CMK (cell line): ENCODE data around the gene ZNF799.
"Not testable (repeated sequence)": the region's sequence is repeated elsewhere in the genome, so short reads cannot be mapped to it uniquely, and the experiment has no call there.

Source experiments
- DNase-seq: peaks from one replicate; pipeline ENCODE4 v3.0.0-alpha.2; 2010; ENCODE audit warnings: low read depth

ZNF799 gene

DNA sequence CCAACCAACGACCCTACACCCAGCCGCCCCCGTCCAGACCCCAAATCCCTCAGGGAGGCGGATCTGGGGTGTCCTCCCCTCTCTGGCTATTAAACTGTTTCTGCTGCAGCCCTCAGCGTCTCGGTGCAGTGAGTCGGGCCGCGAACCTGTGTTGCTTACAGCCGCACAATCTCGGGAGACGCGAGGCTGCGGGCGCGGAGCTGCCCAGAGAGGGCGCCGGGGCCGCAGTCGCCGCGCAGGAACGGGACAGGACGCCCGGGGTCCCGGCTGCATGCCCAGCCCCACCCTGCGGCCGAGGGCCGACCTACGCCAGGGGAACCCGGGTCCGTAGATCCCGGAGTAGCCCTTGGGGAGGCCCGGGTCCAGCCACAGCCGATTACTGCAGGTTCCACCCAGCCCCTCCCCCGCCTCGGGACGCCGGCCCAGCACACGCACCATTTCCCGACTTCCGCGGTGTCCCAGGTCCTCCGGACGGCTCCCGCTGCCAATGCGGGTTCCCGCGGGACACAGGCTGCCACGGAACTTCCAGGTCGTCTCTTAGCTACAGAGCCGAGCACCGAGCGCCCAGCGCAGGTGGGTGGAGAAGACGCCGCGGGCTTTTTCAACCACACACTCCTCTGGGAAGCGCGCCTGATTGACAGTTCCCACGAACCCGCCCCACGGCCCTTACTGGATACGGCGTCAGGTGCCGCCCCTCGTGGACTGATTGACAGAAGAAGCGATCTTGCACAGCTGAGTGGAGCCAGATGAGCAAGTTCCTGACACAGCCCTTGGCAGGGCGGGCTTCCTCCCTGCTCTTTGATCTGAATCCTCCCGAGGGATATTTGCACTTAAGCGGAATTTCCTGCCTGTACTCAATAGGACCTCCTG lies at the start of gene ZNF799:
TSS of gene ZNF799 (minus strand) at position 639 of the 870 bp plus-strand sequence. CDS start at position 438, 201 bp downstream.
- peak; percentile 85 for DNase-seq

DNA sequence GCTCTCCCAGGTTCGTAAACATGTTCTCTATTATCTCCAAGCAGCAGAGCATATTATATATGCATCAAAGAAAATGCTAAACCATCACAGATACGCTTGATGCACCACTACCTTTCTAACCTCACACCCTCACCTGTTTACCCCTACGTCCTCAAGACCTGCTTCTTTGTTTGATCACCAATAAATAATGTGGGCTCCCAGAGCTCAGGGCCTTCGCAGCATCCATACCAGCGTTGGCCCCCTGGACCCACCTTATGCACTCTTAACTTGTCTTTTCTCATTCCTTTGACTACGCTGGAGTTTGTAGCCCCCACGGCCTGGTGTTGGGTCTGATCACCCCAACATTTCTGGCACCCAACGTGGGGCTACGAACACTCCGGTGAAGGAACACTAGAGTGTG lies 49.8 kb upstream of the ZNF799 start:
- no peak for DNase-seq

DNA sequence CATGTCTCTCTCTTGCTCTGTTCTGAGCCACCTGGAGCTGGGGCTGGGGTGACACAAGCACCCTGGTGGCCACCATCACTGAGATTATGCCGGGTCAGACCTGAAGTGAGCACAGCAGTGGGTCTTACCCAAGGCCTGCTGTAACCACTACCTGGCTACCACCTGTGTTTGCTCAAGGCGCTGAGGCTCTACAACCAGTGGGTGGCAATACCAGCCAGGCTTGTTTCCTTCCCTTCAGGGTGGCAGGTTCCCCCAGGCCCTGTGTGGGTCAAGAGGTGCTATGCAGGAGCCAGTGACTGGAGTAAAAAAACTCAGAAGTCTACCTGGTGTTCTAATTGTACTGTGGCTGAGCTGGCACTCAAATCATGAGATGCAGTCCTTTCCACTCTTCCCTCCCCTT lies 47.7 kb upstream of the ZNF799 start:
- DNase-seq, result no peak

DNA sequence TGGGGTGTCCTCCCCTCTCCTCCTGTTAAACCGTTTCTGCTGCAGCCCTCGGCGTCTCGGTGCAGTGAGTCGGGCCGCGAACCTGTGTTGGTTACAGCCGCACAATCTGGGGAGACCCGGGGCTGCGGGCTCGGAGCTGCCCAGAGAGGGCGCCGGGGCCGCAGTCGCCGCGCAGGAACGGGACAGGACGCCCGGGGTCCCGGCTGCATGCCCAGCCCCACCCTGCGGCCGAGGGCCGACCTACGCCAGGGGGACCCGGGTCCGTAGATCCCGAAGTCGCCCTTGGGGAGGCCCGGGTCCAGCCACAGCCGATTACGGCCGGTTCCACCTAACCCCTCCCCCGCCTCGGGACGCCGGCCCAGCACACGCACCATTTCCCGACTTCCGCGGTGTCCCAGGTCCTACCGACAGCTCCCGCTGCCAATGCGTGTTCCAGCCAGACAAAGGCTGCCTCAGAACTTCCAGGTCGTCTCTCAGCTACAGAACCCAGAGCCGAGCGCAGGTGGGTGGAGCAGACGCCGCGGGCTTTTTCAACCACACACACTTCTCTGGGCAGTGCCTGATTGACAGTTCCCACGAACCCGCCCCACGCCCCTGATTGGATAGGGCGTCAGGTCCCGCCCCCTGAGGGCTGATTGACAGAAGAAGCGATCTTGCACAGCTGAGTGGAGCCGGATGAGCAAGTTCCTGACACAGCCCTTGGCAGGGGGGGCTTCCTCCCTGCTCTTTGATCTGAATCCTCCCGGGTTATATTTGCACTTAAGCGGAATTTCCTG lies 39.7 kb upstream of the ZNF799 start, which contains the start of gene ZNF443:
TSS of gene ZNF443 (minus strand) at position 481 of the 776 bp plus-strand sequence. CDS start at position 374, 107 bp downstream.
- DNase-seq, result peak; percentile 95

DNA sequence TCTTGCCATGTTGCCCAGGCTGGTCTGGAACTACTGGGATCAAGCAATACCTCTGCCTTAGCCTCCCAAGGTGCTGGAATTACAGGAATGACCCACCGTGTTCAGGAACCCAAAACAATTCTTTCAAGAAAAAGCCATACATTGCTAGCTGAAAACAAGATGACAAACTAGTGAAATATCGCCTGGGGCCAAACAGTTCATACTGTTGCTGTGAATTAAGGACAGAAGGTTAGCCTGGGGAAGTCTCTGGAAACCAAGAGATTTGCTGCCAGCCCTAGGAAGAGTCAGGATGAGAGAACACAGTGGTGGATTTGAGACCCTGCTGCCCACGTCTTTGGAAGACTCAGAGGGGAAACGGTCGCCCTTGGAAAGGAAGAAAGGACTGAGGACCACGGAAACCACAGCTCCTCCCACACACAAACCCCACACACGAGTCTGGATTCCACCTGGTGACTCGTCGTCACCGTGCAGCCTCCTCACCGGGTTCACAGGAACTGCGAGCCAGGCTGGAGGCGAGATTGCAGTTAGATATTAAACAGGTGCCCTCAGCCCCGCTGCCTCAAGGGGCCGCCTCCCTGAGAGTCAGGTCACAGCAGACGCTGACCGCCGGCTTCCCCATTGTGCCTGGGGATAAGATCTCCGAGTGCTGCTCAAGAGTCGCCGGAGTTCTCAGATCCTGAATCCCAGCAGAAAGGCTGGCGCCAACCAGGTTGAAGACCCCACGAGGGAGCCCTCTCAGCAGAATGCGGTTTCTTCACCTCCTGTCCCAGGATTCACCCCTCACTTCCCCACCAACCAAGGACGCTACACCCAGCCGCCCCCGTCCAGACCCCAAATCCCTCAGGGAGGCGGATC lies 38.8 kb upstream of the ZNF799 start:
- DNase-seq, result peak; percentile 18

DNA sequence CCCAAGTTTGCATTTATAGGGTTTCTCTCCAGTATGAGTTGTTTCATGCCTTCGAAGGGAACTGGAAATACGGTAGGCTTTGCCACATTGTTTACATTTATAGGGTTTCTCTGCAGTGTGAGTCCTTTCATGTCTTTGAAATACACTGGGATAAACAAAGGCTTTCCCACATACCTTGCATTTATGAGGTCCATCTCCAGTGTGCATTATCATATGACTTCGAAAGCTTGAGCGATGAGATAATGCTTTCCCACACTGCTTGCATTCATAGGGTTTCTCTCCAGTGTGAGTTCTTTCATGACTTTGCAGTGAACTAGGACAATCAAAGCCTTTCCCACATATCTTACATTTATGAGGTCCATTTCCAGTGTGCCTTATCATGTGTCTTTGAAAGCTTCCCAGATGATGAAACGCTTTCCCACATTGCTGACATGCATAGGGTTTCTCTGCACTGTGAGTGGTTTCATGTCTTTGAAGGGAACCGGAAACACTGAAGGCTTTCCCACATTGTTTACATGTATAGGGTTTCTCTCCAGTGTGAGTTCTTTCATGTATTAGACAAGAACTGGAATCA lies 29.7 kb upstream of the ZNF799 start:
- DNase-seq, result not testable (repeated sequence)

DNA sequence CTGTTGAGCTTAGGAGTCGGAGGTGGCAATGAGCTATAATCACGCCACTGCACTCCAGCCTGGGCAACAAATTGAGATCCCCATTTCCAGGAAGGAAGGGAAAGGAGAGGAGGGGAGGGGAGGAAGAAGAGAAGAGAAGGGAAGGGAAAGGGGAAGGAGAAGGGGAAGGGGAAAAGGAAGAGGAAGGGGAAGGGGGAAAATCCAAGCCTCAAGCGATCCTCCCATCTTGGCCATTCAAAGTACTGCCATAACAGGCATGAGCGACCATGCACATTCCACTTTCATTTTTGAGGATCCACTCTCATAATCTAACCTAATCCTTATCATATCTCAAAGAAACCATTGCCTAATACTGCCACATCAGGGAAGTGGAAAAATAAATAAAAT lies 24.8 kb upstream of the ZNF799 start:
- no peak for DNase-seq

DNA sequence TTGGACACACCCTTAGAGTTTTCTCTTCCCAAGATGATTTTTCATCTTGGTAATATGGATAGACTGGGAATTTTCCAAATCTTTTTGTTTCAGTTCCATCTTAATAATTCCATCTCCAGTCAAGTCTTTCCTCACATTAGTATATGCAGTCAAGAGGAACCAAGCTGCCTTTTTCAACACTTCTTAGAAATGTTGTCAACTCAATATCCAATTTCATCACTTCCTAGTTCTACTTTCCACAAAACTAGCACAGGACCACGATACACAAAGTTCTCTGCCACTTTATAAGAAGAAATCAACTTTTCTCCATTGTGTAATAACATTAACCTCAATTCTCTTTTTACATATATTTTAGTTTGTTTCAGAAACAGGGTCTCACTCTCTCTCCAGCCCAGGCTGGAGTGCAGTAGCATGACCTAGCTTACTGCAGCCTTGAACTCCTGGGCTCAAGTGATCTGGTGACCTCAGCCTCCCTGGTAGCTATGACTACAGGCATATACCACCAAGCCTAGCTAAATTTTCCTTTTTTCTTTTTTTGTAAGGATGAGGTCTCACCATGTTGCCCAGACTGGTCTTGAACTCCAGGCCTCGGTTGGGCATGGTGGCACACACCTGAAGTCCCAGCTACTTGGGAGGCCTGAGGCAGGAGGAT lies 24.3 kb upstream of the ZNF799 start:
- no peak for DNase-seq

DNA sequence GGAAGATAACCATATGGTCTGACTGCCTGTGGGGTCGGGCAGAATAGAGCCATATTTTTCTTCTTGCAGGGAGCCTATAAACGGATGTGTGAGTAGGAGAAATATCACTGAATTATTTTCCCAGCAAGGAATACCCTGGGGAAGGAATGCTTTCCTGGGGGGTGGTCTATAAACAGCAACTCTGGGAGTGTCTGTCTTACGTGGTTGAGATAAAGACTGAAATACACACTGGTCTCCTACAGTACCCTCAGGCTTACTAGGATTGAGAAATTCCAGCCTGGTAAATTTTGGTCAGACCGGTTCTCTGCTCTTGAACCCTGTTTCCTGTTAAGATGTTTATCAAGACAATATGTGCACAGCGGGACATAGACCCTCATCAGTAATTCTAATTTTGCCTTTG lies 16.2 kb upstream of the ZNF799 start:
- DNase-seq, result not testable (repeated sequence)

DNA sequence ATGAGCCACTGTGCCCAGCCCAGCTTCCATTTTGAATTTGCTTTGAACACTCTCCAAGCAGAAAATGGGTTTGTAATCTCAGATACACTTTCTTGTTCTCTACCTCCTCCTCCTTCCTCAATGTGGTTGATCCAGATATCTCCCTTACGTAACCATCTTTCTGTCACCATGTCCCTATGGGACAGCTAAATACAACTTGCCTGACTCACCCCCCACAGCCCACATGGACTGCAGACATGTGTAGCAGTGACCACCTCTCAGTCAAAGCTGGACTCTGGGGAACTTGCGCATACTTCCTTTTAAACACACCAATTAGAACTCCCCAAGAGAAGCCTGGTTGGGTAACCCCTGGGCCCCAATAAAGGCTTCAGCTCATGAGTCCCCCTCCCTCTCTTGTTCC lies 10.8 kb upstream of the ZNF799 start:
- DNase-seq, result no peak

DNA sequence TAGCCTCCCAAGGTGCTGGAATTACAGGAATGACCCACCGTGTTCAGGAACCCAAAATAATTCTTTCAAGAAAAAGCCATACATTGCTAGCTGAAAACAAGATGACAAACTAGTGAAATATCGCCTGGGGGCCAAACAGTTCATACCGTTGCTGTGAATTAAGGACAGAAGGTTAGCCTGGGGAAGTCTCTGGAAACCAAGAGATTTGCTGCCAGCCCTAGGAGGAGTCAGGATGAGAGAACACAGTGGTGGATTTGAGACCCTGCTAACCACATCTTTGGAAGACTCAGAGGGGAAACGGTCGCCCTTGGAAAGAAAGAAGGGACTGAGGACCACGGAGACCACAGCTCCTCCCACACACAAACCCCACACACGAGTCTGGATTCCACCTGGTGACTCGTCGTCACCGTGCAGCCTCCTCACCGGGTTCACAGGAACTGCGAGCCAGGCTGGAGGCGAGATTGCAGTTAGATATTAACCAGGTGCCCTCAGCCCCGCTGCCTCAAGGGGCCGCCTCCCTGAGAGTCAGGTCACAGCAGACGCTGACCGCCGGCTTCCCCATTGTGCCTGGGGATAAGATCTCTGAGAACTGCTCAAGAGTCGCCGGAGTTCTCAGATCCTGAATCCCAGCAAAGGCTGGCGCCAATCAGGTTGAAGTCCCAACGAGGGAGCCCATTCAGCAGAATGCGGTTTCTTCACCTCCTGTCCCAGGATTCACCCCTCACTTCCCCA lies 1.0 kb downstream of the ZNF799 start:
- not testable (repeated sequence) for DNase-seq

DNA sequence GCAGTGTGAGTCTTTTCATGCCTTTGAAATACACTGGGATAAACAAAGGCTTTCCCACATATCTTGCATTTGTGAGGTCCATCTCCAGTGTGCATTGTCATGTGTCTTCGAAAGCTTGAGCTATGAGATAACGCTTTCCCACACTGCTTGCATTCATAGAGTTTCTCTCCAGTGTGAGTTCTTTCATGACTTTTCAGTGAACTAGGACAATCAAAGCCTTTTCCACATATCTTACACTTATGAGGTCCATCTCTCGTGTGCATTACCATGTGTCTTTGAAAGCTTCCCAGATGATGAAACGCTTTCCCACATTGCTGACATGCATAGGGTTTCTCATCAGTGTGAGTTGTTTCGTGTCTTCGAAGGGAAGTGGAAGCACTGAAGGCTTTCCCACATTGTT lies 9.9 kb downstream of the ZNF799 start:
- DNase-seq, result not testable (repeated sequence)

DNA sequence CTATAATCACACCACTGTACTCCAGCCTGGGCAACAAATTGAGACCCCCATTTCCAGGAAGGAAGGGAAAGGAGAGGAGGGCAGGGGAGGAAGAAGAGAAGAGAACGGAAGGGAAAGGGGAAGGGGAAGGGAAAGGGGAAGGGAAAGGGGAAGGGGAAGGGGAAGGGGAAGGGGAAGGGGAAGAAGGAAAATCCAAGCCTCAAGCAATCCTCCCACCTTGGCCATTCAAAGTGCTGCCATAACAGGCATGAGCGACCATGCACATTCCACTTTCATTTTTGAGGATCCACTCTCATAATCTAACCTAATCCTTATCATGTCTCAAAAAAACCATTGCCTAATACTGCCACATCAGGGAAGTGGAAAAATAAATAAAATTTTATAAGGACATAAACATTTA lies 14.7 kb downstream of the ZNF799 start:
- DNase-seq, result not testable (repeated sequence)

DNA sequence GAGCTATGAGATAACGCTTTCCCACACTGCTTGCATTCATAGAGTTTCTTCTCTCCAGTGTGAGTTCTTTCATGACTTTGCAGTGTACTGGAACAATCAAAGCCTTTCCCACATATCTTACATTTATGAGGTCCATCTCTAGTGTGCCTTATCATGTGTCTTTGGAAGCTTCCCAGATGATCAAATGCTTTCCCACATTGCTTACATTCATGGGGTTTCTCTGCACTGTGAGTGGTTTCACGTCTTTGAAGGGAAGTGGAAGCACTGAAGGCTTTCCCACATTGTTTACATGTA lies 20.7 kb downstream of the ZNF799 start:
- DNase-seq, result no peak

DNA sequence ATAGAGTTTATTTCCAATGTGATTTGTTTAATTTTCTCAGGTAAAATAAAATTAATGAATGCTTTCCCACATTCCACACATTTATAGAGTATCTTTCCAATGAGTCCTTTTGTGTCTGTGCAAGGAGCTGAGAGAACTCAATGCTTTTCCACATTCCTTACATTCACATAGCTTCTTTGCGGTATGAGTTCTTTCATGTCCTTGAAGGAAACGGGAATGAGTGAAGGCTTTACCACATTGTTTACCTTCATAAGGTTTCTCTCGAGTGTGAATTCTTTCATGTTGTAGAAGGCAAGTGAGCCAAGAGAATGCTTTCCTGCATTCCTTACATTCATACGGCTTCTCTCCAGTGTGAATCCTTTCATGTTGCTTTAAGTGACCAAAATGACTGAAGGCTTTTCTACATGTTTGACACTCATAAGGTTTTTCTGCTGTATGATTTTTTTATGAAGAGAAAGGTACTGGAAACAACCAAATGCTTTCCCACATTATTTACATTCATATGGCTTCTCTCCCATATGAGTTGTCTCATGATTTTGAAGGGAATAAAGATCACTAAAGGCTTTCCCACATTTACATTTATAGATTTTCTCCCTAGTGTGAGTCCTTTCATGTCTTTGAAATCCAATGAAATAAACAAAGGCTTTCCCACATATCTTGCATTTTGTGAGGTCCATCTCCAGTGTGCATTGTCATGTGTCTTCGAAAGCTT lies 21.2 kb downstream of the ZNF799 start:
- DNase-seq, result no peak

DNA sequence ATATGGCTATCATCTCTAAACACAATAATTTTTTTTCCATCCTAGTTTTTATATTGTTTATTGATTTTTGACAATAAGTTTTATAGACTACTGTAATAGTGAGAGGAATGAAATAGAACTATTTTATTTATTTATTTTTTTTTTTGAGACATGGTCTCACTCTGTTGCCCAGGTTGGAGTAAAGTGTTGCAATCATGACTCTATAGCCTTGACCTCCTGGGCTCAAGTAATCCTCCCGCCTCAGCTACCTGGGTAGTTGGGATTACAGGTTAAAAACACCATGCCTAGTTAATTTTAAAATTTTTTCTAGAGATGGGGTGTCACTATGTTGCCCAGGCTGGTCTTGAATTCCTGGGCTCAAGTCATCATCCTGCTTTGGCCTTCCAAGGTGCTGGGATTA lies 27.0 kb downstream of the ZNF799 start:
- no peak for DNase-seq

DNA sequence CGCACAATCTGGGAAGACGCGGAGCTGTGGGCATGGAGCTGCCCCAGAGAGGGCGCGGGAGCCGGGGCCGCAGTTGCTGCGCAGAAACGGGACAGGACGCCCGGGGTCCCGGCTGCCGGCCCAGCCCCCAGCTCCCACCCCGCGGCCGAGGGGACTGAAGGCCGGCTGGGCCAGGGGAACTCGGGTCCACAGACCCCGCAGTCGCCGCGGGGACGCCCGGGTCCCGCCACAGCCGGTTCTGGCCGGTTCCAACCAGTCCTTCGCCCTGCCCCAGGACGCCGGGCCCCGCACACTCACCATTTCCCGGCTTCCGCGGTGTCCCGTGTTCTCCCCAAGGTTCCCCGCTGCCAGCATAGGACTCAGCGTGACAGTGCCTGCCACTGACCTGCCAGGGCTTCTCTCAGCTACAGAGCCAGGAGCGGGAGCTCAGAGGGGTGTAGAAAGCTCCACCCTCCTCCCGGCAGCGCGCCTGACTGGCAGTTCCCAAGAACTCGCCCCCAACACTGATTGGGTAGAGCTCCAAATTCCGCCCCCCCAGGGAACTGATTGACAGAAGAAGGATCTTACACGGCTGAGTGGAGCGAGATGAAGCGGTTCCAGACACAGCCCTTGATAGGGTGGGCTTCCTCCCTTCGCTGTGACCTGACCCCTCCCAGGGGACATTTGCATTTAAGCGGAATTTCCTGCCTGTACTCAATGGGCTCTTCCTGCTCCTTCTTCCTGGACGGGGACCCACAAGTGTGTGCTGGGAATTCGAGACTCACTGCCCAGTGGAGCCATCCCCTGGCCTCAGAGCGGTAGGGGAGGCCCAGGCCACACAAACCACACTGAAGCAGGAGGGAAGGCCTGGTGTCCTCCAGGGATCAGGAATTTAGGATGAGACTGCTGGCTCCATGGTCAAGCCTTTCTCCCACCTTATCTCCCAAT lies 35.6 kb downstream of the ZNF799 start, which contains the start of gene ZNF442:
TSS of gene ZNF442 (minus strand) at position 448 of the 927 bp plus-strand sequence. CDS start 2,052 bp downstream, outside the sequence.
- DNase-seq, result peak; percentile 95

DNA sequence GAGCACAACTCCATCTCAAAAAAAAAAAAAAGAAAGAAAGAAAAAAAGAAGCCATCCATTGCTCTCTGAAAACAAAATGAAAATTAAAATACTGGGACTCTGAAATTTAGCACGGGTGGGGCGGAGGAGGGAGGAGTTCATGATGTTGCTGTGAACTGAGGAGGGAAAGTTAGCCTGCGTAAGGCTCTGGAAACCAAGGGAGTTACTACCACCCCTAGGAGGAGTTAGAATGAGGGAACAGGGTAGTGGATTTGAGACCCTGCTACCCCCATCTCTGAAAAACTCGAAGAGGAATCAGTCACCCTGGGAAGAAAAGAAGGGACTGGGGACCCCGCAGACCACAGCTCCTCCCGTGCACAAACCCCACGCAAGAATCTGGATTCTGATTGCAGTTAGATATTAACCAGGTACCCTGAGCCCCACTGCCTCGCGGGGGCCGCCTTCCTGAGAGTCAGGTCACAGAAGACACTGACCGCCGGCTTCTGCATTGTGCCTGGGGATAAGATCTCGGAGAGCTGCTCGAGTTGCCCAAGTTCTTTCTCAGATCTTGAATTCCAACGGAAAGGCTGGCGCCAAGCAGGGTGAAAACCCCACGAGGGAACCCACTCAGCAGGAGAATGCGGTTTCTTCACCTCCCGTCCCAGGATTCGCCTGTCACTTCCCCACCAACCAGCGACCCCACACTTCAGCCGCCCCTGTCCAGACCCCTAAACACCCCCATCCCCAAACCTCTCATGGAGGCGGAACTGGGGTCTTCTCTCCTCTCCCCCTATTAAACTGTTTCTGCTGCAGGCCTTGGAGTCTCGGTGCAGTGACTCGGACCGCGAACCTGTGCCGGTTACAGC lies 36.5 kb downstream of the ZNF799 start:
- DNase-seq, result peak; percentile 26
